ENCODE results near the gene TNFRSF1B.
A peak's percentile ranks its signal among the peaks of the same experiment; 100 is the strongest.

Gene TNFRSF1B

DNA sequence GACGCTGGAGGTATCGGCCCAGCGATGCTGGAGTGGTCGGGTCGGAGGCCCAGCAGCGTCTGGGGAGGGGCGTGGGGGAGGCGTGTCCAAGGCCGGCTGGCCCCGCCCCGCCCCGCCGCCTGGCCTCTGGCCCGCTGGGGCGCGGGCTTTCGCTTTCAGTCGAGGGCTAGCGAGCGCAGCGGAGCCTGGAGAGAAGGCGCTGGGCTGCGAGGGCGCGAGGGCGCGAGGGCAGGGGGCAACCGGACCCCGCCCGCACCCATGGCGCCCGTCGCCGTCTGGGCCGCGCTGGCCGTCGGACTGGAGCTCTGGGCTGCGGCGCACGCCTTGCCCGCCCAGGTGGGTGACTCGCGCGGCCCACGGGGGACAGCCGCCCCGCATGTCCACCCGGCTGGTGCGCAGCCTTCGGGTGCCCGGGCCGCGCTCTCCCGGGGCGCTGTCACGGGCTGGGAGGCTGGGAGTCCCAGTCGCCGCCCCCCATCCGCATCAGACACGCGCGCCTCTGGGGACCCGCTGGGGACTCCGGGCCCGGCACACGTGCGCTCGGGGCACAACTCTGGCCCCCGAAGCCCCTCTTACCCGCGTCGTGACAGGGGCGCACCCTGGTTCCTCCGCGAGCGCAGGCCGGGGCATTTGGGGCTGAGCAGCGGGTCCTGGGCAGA lies at the start of gene TNFRSF1B:
TSS of gene TNFRSF1B (plus strand) at position 158 of the 659 bp plus-strand sequence. CDS start at position 259, 101 bp downstream.
- no peak for DNase-seq

DNA sequence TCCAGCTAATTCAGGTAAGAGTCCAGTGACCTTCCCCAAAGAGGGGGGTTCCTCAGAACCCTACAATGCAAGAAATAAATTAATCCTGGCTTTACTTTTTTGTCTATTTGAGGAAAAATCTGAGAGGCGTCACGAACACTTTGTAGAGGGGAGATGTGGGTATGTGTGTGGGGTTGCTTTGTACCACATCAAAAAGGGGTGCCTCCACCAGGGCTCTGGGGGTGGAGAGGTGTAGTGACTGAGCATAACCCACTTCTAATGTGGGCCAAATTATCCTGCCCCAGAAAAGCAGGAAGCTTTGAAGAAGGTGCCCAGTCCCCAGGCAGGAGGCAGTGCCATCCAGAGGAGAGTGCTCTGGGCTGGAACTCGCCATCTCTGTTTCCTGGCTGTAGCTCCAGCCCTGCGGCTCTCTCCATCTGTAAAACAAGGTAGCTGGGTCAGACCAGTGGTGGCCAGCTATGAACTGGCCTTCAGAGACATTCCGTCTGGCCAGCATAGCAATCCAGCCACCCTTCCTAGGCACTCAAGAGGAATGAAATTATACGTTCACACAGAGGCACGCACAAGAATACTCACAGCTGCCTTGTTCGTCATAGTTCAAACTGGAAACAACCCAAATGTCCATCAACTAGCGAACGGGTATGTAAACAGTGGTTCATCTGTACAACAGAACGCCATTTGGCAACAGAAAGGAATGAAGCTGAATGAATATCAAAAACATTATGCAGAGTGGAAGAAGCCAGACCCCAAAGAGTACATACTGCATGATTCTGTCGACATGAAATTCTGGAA lies 45.4 kb upstream of the TNFRSF1B start:
- DNase-seq: no peak

DNA sequence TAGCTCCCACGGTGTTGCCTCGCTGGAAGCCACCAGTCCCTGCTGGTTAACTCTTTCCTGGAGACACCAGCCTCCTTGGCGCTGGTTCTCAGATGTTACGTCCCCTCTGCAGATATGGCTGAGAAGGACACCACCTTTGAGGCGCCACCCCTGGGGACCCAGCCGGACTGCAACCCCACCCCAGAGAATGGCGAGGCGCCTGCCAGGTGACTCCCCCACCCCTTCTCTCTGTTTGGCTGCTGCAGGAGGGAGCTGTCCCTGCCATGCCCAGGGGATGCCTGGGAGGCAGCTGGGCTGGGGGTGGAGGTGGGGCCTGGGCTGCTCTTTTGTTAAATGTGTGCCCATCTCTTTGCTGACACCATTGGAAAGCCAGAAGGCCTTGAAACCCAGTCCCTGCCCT lies 43.6 kb upstream of the TNFRSF1B start:
- DNase-seq: no peak

DNA sequence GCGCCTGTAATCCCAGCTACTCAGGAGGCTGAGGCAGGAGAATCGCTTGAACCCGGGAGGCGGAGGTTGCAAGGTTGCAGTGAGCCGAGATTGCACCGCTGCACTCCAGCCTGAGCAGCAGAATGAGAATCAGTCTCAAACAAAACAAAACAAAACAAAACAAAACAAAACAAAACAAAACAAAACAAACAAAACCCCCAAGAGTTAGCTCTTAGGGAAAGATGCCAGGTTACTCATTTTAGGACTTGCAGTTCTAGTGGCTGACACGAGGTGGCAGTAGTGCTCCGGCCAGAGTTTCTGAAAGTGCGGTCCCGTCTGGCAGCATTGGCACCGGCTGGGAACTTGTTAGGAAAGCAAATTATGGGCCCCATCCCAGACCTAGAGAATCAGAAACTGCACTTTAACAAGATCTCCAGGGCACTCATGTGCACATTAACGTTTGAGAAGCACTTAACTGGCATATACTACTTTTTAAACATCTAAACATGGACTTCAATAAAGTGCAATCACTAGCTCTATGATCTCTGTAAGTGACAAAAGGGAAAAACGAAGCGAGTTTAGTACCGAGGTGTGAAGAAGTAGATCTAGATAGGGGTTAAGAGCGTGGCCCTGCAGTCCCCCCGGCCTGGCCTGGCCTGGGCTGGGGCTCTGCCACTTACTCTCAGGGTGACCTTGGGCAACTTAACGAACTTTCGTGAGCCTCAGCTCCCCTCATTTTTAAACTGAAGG lies 41.9 kb upstream of the TNFRSF1B start:
- DNase-seq: peak; percentile 76 to 84

DNA sequence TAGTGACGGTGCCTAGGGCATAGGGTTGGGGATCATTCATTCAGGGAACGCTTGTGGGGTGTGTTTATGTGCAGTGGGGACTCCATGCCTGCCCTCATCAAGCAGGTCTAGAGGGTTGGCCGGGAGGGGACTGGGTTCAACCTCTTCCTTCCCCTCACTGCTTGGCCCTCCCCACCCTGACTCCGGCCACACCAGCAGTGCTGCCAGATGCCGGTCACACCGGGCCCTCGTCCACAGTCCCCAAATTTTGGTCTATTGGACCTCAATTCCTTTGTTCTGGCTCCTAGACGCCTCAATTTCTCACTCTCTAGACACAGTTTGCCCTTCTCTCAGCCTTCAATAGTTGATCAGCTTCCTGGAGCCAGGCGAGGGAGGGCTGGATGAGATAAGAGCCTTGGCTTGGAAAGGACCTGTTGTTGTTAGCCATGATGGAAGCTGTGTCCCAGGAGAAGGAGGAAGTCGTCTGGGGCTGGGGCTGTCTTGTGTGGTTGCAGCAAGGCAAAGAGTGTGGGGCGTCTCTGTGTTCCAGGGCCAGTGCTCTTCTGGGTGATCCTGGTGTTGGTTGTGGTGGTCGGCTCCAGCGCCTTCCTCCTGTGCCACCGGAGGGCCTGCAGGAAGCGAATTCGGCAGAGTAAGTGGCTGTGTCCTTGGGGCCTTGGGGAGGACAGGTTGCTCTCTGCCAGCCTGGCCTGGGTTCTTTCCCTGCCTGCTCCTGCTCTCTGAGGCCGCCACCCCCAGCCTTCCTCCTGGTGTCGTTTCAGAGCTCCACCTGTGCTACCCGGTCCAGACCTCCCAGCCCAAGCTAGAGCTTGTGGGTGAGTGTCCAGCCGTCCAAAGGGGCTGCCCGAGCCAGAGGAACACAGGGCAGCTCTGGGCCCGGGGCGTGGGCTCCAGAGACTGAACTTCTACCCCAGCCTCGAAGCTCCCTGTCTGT lies 41.1 kb upstream of the TNFRSF1B start:
- DNase-seq: peak; percentile 26 to 49

DNA sequence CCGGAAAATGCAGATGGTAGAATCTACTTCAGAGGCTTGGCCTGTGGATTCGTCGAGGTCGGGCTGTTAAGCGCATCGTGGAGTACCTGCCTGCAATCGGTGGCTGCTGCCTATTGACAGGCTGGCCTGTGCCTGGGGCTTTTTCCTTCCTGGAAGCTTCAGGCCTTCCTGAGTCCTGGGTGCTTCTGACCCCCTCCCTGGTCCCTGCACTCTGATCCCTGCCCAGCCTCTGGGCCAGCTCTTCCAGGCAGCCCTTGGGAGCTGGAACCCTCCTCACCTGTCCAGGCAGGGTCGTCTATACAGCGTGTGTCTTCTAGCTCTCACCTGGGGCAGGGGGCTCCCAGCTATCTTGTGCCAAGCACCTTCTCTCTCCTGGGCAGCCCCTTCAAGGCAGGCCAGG lies 40.0 kb upstream of the TNFRSF1B start:
- DNase-seq: no peak

DNA sequence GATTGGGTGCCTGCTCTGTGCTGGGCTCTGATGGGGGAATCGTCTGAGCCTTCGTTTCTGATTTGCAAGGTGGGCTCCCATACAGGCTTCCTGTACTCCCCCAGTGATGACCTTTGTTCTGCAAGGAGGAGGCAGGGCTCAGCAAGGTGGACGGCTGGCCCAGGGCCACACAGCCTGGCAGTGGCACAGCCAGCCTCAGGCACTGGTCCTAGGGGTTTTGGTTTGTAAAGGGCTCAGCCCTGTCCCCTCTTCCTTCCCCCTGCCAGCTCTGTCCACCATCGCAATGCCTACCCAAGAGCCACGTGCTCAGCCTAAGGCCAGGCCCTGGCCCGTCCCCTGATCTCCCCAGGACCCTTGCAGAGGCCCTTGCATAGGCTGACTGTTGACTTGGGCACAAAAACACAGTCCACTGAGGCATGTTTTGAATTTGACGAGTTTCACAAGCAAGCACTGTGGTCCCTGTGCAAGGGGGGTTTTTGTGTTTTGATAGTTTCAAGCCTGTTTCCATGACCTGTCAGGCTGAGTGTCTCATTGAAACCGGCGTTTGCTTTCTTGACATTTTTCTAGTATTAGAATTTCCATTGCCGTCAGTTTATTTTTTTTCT lies 39.5 kb upstream of the TNFRSF1B start:
- DNase-seq: no peak

DNA sequence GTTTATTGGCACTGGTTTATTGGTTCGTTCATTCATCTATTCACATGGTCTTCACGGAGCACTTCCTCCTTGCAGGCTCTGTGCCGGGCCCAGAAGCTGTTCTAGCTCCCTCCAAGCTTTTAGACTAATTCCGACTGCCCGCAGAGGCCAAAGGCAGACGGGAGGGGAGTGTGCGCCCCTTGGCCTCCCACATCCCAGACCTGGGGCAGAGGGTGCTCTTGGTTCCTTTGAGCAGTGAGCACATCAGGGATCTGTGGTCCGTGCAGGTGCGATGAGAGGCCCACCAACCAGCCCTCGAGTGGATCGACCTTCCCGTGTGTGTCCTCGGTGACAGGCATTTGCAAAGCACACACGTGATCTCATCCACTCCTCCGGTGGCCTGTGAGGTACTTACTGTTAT lies 38.7 kb upstream of the TNFRSF1B start:
- DNase-seq: no peak

DNA sequence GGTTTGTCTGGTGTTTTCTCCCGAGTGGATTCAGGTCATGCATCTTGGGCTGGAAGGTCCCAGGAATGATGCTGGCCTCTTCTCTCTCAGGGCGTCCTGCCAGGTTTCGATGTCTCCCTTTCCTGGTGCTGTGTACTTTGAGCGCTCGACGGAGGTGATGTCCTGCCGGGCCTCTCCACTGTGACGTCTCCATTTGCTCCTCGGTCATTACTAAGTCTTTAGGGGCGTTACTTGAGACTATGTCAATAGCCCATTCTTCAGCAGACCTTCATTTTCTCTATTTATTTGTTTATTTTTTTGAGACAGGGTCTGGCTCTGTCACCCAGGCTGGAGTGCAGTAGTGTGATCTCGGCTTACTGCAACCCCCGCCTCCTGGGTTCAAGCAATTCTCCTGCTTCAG lies 37.2 kb upstream of the TNFRSF1B start:
- no peak for DNase-seq

DNA sequence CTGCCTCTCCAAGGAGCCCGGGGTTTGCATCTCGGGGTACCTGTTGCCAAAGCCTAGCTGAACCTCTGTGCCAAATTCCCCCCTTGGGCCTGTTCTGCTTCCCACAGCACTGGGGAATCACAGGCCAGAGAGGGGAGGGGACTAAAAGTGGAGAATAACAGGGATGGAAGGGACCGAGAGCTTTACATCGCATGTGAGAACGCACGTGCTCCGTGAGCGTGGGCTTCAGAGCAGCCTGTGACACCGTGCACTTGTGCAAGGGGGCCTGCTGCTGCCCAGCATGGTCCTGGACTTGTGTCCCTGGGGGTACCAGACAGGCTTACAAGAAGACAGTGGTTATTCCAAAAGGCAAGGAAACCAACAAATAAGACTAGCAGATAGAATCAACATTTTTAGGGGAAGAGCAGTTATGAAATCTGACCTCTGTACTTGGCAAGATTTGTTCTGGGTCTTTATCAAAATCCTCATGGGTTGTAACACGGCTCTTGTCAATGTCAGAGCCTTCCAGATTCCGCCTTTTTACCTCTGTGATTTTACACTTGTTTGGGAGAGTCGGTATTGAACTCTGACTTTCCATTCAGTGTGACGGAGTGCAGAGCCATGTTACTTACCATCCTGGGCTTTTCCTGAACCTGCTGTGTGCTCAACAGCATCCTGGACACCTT lies 36.2 kb upstream of the TNFRSF1B start:
- no peak for DNase-seq

DNA sequence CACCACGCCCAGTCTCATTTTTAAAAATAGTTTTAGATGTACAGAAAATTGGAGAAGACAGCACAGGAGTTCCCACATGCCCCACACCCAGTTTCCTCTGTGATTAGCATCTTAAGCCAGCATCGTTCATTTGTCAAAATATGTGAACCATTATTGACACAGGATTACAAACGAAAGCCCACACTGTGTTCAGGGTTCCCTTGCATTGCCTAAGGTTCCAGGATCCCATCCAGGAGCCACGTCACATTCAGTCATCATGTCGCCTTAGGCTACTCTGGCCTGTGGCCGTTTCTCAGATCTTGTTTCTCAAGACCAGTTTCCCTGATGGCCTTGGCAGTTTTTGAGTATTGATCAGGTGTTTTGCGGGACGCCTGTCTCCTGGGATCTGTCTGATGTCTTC lies 34.7 kb upstream of the TNFRSF1B start:
- no peak for DNase-seq

DNA sequence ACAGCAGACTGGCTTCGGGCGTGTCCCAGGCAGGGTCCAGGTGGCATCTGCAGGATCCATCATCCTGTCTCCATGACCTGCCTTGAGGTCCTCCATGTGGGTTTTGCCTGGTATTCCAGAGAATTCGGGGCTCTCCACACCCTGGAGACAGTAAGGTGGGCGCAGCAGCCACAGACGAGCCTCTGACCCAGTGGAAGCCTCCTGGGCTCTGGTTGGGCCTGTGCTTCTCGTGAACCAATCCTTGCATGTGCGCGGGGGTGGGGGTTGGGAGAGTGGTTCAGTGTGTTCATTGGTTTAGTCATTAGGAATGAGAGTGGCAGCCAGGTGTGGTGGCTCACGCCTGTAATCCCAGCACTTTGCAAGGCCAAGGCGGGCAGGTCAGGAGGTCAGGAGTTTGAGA lies 32.1 kb upstream of the TNFRSF1B start:
- DNase-seq: no peak

DNA sequence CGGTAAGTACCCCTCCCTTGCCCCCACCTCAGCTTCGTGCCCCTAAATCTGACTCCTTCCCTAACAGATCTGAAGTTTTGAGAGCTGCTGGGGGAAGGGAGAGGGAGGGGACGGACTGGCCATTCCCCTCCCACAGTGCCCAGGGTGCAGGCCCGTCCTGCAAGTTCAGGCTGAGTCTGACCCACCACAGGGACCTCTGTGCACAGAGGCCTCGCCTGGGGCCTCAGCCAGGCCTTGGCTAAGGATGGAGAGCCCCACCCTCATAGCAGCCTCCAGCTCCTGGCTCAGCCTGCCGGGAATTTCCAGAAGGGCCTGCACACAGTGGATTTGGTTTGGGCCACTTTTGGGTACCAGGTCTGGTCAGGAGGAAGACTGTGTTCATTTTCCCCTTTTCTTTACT lies 31.2 kb upstream of the TNFRSF1B start:
- DNase-seq: no peak

DNA sequence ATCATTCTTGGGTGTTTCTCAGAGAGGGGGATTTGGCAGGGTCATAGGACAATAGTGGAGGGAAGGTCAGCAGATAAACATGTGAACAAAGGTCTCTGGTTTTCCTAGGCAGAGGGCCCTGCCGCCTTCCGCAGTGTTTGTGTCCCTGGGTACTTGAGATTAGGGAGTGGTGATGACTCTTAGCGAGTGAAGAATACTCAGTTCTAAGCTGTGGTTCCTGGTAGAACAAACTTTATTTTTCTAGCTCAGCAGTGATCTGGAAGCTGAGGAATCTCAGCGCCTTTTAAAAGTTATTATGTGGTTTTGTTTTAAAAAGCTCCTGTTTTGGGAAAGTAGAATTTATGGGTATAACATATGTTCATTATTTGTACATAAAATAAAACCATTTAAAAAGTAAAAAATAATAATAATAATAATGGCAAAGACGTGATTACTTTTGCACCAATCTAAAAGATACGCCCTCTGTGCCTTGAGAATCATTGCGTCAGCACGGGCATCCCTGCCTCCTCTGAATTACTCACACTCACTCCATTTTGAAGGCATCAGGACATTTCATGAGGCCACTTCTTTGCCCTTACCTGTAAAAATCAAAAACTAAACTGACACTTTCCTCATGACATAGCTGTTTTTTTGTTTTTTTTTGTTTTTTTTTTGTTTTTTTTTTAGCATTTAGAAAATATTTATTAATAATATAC lies 29.7 kb upstream of the TNFRSF1B start:
- DNase-seq: no peak

DNA sequence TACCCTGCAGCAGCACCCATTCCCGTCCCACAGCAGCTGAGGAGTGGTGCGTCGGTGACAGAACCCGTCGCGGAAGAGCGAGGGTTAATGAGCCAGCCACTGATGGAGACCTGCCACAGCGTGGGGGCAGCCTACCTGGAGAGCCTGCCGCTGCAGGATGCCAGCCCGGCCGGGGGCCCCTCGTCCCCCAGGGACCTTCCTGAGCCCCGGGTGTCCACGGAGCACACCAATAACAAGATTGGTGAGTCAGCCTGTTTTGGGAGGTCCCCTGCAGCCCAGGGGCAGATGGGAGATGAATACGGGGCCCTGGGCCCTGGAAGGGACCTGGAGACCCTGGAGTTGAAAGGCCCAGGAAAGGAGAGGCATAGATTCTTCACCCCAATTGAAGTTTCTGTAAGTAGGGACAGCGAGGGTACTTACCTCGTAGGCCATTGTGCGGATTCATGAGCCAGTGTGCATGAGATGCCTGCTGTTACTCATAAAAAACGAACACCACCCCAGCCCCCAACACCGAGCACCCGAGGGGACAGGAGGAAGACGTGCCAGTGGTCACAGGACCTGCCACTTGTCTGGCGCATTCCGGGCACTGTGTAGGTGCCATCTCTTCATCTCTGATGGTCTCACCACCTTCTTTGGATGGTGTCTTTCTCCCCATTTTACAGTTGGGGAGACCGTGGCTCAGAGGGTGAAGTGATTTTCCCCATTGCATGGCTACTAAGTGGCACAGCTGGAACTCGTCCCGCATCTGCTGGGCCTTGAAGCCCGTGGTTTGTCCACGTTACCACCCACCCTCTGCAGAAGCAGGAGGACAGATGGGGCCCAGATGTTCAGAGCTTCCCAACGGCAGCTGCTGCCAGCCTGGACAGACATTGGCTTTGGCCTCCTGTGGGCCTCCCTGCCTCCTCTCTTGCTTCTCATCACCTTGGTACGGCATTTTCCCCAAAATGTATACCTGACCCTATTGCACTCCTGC lies 28.3 kb upstream of the TNFRSF1B start:
- DNase-seq: no peak

DNA sequence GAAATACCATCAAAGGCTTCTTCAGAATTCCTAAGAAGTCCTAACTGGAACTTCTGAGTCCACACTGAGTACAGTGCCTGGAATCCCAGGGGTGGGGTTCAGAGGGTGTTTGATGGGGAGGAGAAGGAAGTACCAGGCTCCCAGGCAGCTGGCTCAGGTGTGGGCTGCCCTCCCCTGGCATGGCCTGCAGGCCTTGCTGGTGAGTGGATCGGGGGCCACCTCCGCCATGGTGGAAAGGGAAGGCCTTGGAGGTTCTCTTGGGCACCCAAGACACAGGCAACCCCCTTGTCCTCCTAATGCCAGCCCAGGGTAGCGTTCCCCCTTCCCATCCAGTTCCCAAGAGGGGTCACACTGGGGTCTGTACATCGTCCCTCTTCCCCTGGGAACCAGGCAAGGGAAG lies 26.8 kb upstream of the TNFRSF1B start:
- no peak for DNase-seq

DNA sequence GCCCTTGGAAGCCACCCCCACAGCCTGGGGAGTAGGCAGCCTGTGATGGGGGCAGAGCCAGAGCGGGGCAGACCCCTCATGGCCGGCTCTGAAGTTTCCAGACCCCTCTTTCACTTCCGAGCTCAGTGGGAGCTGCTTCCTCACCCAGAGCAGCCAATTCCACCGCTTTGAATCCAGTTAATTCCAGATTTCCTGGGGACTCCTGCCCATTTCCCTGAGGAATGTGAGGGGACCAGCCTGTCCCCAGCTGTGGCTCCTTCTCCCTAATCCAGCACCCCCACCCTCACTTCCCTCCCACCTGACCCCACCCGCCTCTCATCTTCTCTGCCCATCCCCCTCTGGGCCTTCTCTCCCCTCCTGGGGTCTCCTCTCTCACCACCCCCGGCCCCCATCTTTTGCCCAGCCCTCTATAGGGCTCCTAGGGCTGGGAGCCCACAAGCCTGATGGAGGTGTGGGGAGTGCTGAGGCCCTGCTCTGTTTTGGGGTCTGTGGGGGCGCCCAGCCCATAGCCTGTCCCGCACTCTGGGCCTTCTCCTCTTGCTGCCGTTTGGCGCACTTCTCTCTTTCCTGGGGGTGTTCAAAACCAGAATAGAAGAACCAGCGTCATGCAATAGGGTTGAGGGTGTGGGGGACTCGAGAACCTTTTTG lies 26.2 kb upstream of the TNFRSF1B start:
- no peak for DNase-seq

DNA sequence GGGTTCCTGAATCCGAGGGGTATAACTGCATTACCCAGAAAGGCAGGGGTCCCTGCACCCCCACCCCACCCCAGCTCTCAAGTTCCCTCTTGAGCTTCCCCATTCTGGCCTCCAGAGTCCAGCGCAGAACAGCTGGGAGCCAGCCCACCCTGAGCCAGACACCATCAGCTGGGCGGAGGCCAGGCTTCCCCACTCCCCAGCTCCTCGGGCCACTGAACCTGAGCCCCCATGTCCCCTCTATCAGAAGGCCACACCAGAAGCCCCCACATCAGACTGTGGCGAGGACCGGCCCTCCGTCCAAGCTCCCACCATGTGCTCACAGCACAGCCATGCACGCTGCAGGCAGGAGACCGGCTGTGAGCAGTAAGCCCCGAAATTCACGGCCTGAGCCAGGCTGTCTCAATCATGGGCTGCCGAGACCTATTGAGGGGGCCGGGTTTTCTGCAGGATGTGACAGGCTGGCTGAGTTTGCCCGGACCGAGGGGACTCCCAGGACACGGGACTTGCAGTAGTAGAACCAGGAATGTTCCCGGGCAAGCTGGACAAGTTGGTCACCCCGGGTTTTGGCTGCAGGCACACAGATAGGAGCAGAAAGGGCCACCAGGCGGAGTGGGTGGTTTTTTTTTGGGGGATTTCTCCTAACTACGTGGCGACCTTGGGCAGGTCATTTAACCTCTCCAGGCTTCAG lies 25.5 kb upstream of the TNFRSF1B start:
- no peak for DNase-seq
